OCI-LY7 (cell line): Measurements from ENCODE around the gene KLHL22. TPM values are rescaled to one million over a fixed set of nuclear protein-coding genes. Genes with fewer than 3 reads are reported as not detected.
A peak's percentile ranks its signal among the peaks of the same experiment; 100 is the strongest.
"Not testable (repeated sequence)": the region's sequence is repeated elsewhere in the genome, so short reads cannot be mapped to it uniquely, and the experiment has no call there.

Source experiments
- BruUV-seq: library from RNA; stranded (reverse); fragments of 400-500 nt; replicated peaks from 2 replicates; lab custom pipeline; 2021; lab: Mats Ljungman, UMichigan
- CTCF ChIA-PET: fragments of 300-600 bp; sonication (Branson Sonifier 250); formaldehyde crosslinking; loops from one replicate; lab custom pipeline; 2022; ENCODE audit warnings: antibody characterized with exemption; ENCODE audit not compliant: unreplicated experiment; lab: Charles Lee
- POLR2A ChIA-PET: fragments of 300-600 bp; sonication (Branson Sonifier 250); formaldehyde crosslinking; loops from one replicate; lab custom pipeline; 2022; ENCODE audit warnings: antibody characterized with exemption; lab: Charles Lee
- DNase-seq: peaks from one replicate; pipeline ENCODE4 v3.0.0-alpha.2; 2015; ENCODE audit warnings: low spot score
- H2AFZ ChIP-seq: fragments of 200-600 bp; sonication (generic), shearing (Covaris generic); 2 replicates; pipeline ENCODE4 v1.6.1; 2014; ENCODE audit warnings: mild to moderate bottlenecking, antibody characterized with exemption, low read length, moderate library complexity
- H3K27ac ChIP-seq: fragments of 200-600 bp; sonication (generic); 2 replicates; pipeline ENCODE4 v1.5.1; 2014; ENCODE audit warnings: mixed run types, low read depth, mild to moderate bottlenecking, moderate library complexity, low read length, inconsistent platforms; ENCODE audit not compliant: poor library complexity, severe bottlenecking
- H3K36me3 ChIP-seq: fragments of 200-600 bp; sonication (generic); 2 replicates; pipeline ENCODE4 v1.6.1; 2014; ENCODE audit warnings: mild to moderate bottlenecking, antibody characterized with exemption, low read length, moderate library complexity, mixed read lengths; ENCODE audit not compliant: insufficient read depth
- H3K4me1 ChIP-seq: fragments of 200-600 bp; sonication (generic); 2 replicates; pipeline ENCODE4 v1.5.1; 2014; ENCODE audit warnings: mild to moderate bottlenecking, low read length; ENCODE audit not compliant: insufficient read depth, poor library complexity, severe bottlenecking
- H3K4me2 ChIP-seq: fragments of 200-600 bp; sonication (generic); 2 replicates; pipeline ENCODE4 v1.6.1; 2014; ENCODE audit warnings: mild to moderate bottlenecking, low read length
- H3K4me3 ChIP-seq: fragments of 200-600 bp; sonication (generic); 2 replicates; pipeline ENCODE4 v1.5.1; 2014; ENCODE audit warnings: mild to moderate bottlenecking, low read depth, low read length; ENCODE audit not compliant: poor library complexity, severe bottlenecking
- H3K79me2 ChIP-seq: fragments of 200-600 bp; sonication (generic); 2 replicates; pipeline ENCODE4 v1.6.1; 2016; ENCODE audit warnings: low read depth, mild to moderate bottlenecking, low read length, moderate library complexity, mixed read lengths; ENCODE audit not compliant: insufficient read depth
- H3K9me2 ChIP-seq: fragments of 200-600 bp; sonication (generic); 2 replicates; pipeline ENCODE4 v1.6.1; 2016; ENCODE audit warnings: mild to moderate bottlenecking, low read length, mixed read lengths; ENCODE audit not compliant: insufficient read depth
- H3K9me3 ChIP-seq: fragments of 200-600 bp; sonication (generic); 2 replicates; pipeline ENCODE4 v1.6.1; 2014; ENCODE audit warnings: mild to moderate bottlenecking, mixed run types, low read length, mixed read lengths
- H4K20me1 ChIP-seq: fragments of 200-600 bp; sonication (generic); 2 replicates; pipeline ENCODE4 v1.6.1; 2014; ENCODE audit warnings: mild to moderate bottlenecking, antibody characterized with exemption, low read length, moderate library complexity, mixed read lengths; ENCODE audit not compliant: insufficient read depth
- EZH2phosphoT487 ChIP-seq: fragments of 200-600 bp; sonication (generic); IDR thresholded peaks from 2 replicates; pipeline ENCODE4 v1.6.1; 2018; ENCODE audit warnings: low read depth, borderline replicate concordance, mild to moderate bottlenecking, mixed run types, antibody characterized with exemption, low read length, moderate library complexity, mixed read lengths
- intact Hi-C: fragments of 100-400 bp; cut with micrococcal nuclease; formaldehyde crosslinking; loops from one replicate; pipeline ENCODE4 v1.10.0; 2022; ENCODE audit not compliant: unreplicated experiment
- total RNA-seq, 2 experiments: library from RNA; depleted of rRNA in 1 of 2; stranded (reverse); fragments of >200 nt in 1 of 2; shearing (Covaris generic) in 1 of 2; gene quantifications; 2 replicates each; pipeline ENCODE4 v1.2.3, GENCODE V29; 2014 to 2022
- TF ChIP-seq, protein P1 (sequence below): fragments of 200-600 bp; sonication (generic); conservative IDR thresholded peaks from 2 replicates; pipeline ENCODE4 v1.5.1; 2014; ENCODE audit warnings: mild to moderate bottlenecking, antibody characterized with exemption, low read length, moderate library complexity, mixed read lengths

The KLHL22 gene
- total RNA-seq, 2 experiments from 2014 or later: 14.8 to 38.1 TPM

GRCh38 chr22:20508815-20509271 is 13.2 kb upstream of the KLHL22 start:
- intact Hi-C loops: no loop called here
- H4K20me1 ChIP-seq: peaks cover 24% of the 10 kb centered on the region
- POLR2A ChIA-PET: interaction anchor here (0.6 to 2.5 kb wide), 4 partner anchors 18 to 168 kb away, joined by 3 to 6 read pairs (median 4); no protein-coding TSS in a partner anchor
- no peak overlapping the region for H2AFZ ChIP-seq
- peak; percentile 26 for DNase-seq
- TF ChIP-seq EZH2phosphoT487: no peak
- TF ChIP-seq, protein P1, sequence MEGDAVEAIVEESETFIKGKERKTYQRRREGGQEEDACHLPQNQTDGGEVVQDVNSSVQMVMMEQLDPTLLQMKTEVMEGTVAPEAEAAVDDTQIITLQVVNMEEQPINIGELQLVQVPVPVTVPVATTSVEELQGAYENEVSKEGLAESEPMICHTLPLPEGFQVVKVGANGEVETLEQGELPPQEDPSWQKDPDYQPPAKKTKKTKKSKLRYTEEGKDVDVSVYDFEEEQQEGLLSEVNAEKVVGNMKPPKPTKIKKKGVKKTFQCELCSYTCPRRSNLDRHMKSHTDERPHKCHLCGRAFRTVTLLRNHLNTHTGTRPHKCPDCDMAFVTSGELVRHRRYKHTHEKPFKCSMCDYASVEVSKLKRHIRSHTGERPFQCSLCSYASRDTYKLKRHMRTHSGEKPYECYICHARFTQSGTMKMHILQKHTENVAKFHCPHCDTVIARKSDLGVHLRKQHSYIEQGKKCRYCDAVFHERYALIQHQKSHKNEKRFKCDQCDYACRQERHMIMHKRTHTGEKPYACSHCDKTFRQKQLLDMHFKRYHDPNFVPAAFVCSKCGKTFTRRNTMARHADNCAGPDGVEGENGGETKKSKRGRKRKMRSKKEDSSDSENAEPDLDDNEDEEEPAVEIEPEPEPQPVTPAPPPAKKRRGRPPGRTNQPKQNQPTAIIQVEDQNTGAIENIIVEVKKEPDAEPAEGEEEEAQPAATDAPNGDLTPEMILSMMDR: no peak
- CTCF ChIA-PET: no interaction called here
- no peak overlapping the region for H3K27ac ChIP-seq
- peaks cover 60% of the 10 kb centered on the region for H3K79me2 ChIP-seq
- peaks cover 22% of the 10 kb centered on the region for H3K36me3 ChIP-seq
- H3K9me3 ChIP-seq: no peaks in the 10 kb centered on the region
- H3K9me2 ChIP-seq: no peaks in the 10 kb centered on the region
- peaks cover 37% of the 10 kb centered on the region for H3K4me1 ChIP-seq
- peak overlapping the region; percentile 91 for H3K4me2 ChIP-seq
- BruUV-seq: TSS peak; percentile 29
- H3K4me3 ChIP-seq: peak overlapping the region; percentile 96

DNA sequence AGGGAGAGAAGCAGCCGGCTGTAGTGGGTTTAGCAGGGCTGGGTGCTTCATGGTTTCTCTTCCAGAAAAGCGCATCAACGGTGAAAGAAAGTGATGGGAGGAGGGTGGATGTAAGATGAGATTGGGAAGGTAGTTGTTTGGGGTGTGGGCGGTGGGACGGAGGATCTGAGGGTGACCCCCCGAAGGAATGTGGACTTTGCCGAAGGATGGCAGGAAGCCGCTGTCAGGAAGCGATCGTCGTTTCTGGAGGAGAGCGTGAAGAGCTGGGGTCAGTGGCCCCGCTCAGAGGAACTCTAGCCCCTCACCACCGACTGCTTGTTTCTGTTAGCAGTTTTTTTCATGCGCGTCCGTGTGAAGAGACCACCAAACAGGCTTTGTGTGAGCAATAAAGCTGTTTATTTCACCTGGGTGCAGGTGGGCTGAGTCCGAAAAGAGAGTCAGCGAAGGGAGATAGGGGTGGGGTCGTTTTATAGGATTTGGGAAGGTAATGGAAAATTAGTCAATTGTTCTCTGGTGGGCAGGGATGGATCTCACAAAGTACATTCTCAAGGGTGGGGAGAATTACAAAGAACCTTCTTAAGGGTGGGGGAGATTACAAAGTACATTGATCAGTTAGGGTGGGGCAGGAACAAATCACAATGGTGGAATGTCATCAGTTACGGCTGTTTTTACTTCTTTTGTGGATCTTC is 12.6 kb upstream of the KLHL22 start:
- H3K79me2 ChIP-seq: peaks cover 54% of the 10 kb centered on the region
- BruUV-seq, DNase-seq, H3K9me2 ChIP-seq, intact Hi-C loops, CTCF ChIA-PET, H3K9me3 ChIP-seq: not testable (repeated sequence)
- peak overlapping the region; percentile 50 for H3K27ac ChIP-seq
- H3K4me3 ChIP-seq: peak overlapping the region; percentile 96
- H3K36me3 ChIP-seq: peaks cover 17% of the 10 kb centered on the region; the same call in 1 of the 2 replicates
- peaks cover 24% of the 10 kb centered on the region for H4K20me1 ChIP-seq
- peak overlapping the region; percentile 80; the same call in 1 of the 2 replicates for H2AFZ ChIP-seq
- POLR2A ChIA-PET: interaction anchor here (0.6 to 2.5 kb wide), 3 partner anchors 19 to 169 kb away, joined by 3 to 6 read pairs (median 3); no protein-coding TSS in a partner anchor
- peak overlapping the region; percentile 91 for H3K4me2 ChIP-seq
- H3K4me1 ChIP-seq: peaks cover 37% of the 10 kb centered on the region

- peaks cover 37% of the 10 kb centered on the region for H3K4me1 ChIP-seq
- H3K4me3 ChIP-seq: peak within 1 kb of the TSS; percentile 96
- peaks cover 17% of the 10 kb centered on the region; the same call in 1 of the 2 replicates for H3K36me3 ChIP-seq
- no peaks in the 10 kb centered on the region for H3K9me2 ChIP-seq
- peak within 1 kb of the TSS; percentile 80 for H2AFZ ChIP-seq
- H3K27ac ChIP-seq: peak within 1 kb of the TSS; percentile 50
- peak within 1 kb of the TSS; percentile 91 for H3K4me2 ChIP-seq
- DNase-seq: peak; percentile 93
- H4K20me1 ChIP-seq: peaks cover 24% of the 10 kb centered on the region
- ChIA-PET CTCF (no interaction called here), POLR2A (interaction anchor here (1.3 to 2.5 kb wide), 2 partner anchors 9 to 44 kb away, joined by 4 to 6 read pairs; no protein-coding TSS in a partner anchor)
- TF ChIP-seq, protein P1: no peak
- no peak for TF ChIP-seq EZH2phosphoT487
- H3K79me2 ChIP-seq: peaks cover 48% of the 10 kb centered on the region
- BruUV-seq: TSS peak; percentile 73
- intact Hi-C loops: no loop called here
- no peaks in the 10 kb centered on the region for H3K9me3 ChIP-seq
Observed at GRCh38 chr22:20507253-20508066, 11.9 kb upstream of the KLHL22 start, which contains the start of gene MED15. Gene MED15, plus strand, starts transcription at chr22:20507610. Its CDS starts 69 bp downstream, at chr22:20507679.
